ENCODE measurements around the gene AKT1. TPM values are rescaled to one million over a fixed set of nuclear protein-coding genes. Genes with fewer than 3 reads are reported as not detected.

The AKT1 gene
- total and polyA plus RNA-seq, 2 of the 13 experiments (the other 11 are each of a cell fraction or from before 2014, with no cell fraction given), result 96.2 to 116 TPM

DNA sequence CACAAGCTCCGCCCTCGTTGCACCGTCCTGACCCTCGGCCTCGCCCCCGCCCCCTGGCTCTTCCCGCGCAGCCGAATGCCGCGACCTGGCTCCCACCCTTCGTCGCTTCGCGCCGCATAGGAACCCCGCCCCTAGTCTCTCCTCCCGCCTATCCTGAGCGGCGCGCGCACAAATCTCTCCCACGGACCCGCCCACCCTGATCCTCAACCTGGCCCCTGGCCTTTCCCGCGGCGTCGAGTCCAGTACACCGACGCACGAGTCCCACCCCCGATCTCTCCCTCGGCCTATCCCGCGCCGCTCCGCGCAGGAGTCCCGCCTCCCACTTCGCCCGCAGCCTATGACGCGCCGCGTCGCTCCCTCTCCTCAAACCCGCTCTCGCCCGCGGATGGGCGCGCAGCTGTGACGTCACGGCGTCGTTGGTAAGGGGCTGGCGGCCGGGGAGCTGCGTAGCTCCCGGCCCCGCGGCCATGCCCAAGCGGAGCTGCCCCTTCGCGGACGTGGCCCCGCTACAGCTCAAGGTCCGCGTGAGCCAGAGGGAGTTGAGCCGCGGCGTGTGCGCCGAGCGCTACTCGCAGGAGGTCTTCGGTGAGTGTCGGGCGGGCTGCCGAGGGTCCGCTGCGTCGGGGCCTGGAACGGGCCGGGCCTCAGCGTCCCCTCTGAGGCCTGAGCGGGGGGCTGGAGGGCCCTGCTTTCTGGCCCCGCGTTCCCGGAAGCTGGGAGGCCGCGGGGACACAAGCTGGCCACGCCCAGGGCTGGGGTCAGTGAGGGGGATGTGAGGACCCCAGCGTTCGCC, 42.6 kb downstream of the AKT1 start, which contains the start of gene SIVA1 (continued):
- TF ChIP-seq PAF1 (CRISPR knock-in tag; IDR thresholded peaks at IDR 0.05), result no peak; the same call in 1 of the 2 replicates
- TF ChIP-seq FOXP1 (IDR thresholded peaks at IDR 0.05), result no peak
- TF ChIP-seq FOXP1 (CRISPR knock-in tag; IDR thresholded peaks at IDR 0.05), result no peak
- no peak; the same call in 1 of the 2 replicates for TF ChIP-seq KMT2A (CRISPR knock-in tag; IDR thresholded peaks at IDR 0.05)
- 0 out of 2 replicates have a peak, but pooled peaks have one; percentile 14 for TF ChIP-seq NFKBIZ (CRISPR knock-in tag; IDR thresholded peaks at IDR 0.05)
- no peak for TF ChIP-seq DPF2 (CRISPR knock-in tag; IDR thresholded peaks at IDR 0.05; ENCODE audit: borderline replicate concordance, low read depth)
- TF ChIP-seq, protein P1, sequence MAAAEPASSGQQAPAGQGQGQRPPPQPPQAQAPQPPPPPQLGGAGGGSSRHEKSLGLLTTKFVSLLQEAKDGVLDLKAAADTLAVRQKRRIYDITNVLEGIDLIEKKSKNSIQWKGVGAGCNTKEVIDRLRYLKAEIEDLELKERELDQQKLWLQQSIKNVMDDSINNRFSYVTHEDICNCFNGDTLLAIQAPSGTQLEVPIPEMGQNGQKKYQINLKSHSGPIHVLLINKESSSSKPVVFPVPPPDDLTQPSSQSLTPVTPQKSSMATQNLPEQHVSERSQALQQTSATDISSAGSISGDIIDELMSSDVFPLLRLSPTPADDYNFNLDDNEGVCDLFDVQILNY (CRISPR knock-in tag; conservative IDR thresholded peaks at IDR 0.05), result peak; percentile 93
- TF ChIP-seq ZNF720 (CRISPR knock-in tag; IDR thresholded peaks at IDR 0.05), result no peak
- peak; percentile 99 for TF ChIP-seq ZC3H13 (CRISPR knock-in tag; IDR thresholded peaks at IDR 0.05)
- peak; percentile 19; the same call in 1 of the 2 replicates for TF ChIP-seq ZNF567 (CRISPR knock-in tag; IDR thresholded peaks at IDR 0.05; ENCODE audit: borderline replicate concordance)
- no peak; the same call in 1 of the 2 replicates for TF ChIP-seq EED (CRISPR knock-in tag; IDR thresholded peaks at IDR 0.05)
- TF ChIP-seq, protein P2, sequence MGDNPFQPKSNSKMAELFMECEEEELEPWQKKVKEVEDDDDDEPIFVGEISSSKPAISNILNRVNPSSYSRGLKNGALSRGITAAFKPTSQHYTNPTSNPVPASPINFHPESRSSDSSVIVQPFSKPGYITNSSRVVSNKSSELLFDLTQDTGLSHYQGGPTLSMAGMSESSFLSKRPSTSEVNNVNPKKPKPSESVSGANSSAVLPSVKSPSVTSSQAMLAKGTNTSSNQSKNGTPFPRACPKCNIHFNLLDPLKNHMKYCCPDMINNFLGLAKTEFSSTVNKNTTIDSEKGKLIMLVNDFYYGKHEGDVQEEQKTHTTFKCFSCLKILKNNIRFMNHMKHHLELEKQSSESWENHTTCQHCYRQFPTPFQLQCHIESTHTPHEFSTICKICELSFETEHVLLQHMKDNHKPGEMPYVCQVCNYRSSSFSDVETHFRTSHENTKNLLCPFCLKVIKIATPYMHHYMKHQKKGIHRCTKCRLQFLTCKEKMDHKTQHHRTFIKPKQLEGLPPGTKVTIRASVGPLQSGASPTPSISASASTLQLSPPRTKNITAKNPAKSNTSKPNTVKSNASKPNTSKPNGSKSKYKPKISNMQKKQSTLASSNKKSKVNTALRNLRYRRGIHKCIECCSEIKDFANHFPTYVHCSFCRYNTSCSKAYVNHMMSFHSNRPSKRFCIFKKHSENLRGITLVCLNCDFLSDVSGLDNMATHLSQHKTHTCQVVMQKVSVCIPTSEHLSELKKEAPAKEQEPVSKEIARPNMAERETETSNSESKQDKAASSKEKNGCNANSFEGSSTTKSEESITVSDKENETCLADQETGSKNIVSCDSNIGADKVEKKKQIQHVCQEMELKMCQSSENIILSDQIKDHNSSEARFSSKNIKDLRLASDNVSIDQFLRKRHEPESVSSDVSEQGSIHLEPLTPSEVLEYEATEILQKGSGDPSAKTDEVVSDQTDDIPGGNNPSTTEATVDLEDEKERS (CRISPR knock-in tag; IDR thresholded peaks at IDR 0.05), result 0 out of 2 replicates have a peak, but pooled peaks have one; percentile 65
- no peak for TF ChIP-seq HIVEP1 (CRISPR knock-in tag; IDR thresholded peaks at IDR 0.05)
- no peak; the same call in 1 of the 2 replicates for TF ChIP-seq HOXD1 (CRISPR knock-in tag; IDR thresholded peaks at IDR 0.05)
- TF ChIP-seq NR2C2 (CRISPR knock-in tag; IDR thresholded peaks at IDR 0.05; ENCODE audit: borderline replicate concordance), result peak; percentile 90
- peak; percentile 49; the same call in 1 of the 2 replicates for TF ChIP-seq SIN3A (IDR thresholded peaks at IDR 0.05; ENCODE audit: borderline replicate concordance, low read depth, low read length)
- TF ChIP-seq ZNF564 (CRISPR knock-in tag; IDR thresholded peaks at IDR 0.05), result peak; percentile 87
- TF ChIP-seq ZNF558 (CRISPR knock-in tag; IDR thresholded peaks at IDR 0.05; ENCODE audit: borderline replicate concordance), result peak; percentile 94; the same call in 1 of the 2 replicates
- no peak for TF ChIP-seq PLRG1 (conservative IDR thresholded peaks at IDR 0.05)
- TF ChIP-seq SPEN (CRISPR knock-in tag; IDR thresholded peaks at IDR 0.05; ENCODE audit: low read depth), result peak; percentile 40
- TF ChIP-seq ZNF75D (CRISPR knock-in tag; IDR thresholded peaks at IDR 0.05; ENCODE audit: borderline replicate concordance), result no peak
- TF ChIP-seq NKX3-1 (CRISPR knock-in tag; IDR thresholded peaks at IDR 0.05), result no peak; the same call in 1 of the 2 replicates
- peak; percentile 76; the same call in 1 of the 2 replicates for TF ChIP-seq ARHGAP35 (CRISPR knock-in tag; IDR thresholded peaks at IDR 0.05; ENCODE audit: borderline replicate concordance)
- TF ChIP-seq ZNF510 (CRISPR knock-in tag; IDR thresholded peaks at IDR 0.05; ENCODE audit: low read depth), result no peak
- peak; percentile 68 for TF ChIP-seq ZSCAN25 (CRISPR knock-in tag; IDR thresholded peaks at IDR 0.05)
- TF ChIP-seq KDM2A (CRISPR knock-in tag; IDR thresholded peaks at IDR 0.05; ENCODE audit: borderline replicate concordance, low read depth), result peak; percentile 100
- TF ChIP-seq HNF4A (CRISPR knock-in tag; IDR thresholded peaks at IDR 0.05), result peak; percentile 52
- TF ChIP-seq, protein P3, sequence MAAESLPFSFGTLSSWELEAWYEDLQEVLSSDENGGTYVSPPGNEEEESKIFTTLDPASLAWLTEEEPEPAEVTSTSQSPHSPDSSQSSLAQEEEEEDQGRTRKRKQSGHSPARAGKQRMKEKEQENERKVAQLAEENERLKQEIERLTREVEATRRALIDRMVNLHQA (CRISPR knock-in tag; IDR thresholded peaks at IDR 0.05), result no peak
